NCI-H1417 treated with DMSO at 0.1 percent for 48 hours (cell line): ENCODE data around the gene TCF7.

Source experiments
- DNase-seq: peaks from one replicate; lab custom pipeline; 2025; lab: John Stamatoyannopoulos, UW

The TCF7 gene

DNA sequence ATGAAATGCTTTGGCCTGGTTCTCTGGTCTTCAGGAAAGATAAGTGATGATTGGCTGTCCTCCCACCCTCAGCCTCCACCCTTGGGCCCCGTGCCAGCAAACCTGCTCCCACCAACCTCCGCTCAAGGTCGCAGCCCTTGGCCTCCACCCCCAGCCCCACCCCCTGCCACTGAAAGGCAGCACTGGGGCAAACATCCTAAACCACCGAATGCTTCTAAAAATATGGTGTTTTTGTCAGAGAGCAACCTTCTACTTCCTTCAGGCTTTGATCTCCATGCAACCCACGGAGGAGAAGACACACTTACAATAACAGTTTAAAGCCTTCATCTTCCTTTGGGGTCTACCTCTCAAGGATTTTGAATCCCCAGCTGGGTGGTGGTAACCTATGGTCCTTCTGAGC, 24.0 kb upstream of the TCF7 start:
- no peak for DNase-seq

DNA sequence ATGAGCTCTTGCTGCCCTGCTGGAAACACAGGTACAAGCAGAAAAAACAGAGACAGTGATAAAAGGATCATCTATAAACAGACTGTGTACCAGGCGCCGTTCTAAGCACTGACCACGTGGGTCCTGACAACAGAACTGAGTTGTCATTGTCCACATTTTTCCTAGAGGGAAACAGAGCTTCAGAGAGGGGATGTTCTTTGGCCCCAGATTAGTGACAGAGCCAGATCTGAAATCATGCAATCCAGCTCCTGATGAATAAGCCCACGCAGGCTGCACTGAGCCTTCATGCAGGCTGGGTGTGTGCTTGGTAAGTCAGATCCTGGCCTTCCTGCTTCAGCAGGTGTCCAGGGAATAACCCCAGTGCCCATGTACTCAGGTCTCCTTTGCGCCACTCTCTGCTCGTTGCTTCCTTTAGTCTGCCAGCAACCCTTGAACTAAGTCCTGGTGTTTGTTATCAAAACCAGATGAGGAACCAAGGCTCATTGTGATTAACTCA, 22.8 kb upstream of the TCF7 start:
- DNase-seq: no peak

DNA sequence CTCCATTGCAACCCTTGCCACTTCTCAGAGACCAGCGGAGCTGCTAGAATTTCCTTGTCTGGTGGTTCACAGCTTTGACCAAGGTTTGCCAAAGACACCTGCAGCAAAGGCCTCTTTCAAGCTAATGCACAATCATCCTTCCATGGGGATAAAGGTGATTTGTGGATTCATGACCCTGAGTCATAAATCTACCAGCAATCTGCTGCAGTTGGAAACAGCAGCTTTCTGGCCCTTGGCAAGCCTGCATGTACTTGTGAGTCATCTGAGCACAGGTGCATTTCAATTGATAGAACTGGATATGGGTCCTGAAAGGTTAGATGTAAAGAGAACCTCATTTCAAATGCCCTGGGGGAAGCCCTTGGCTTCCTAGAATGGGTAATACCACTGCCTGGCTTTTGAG, 21.6 kb upstream of the TCF7 start:
- no peak for DNase-seq

DNA sequence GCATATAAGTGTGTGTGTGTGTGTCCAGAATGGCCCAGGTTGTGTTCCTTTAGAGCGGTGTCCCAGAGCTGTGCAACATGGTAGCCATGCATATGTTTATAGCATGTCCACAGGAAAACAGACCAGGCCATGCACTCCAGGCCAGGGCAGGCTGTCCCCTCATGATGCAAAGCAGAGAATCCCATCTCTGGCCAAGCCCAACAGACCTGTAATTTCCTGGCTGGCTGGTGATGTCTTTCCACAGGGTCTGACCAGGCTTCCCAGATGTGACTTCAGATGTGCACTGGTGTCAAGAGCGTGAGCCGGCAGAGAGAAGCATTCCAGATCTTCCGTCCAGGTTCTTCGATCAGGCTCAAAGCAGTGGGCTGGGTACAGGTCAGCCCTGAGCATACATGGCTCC, 21.1 kb upstream of the TCF7 start:
- no peak for DNase-seq

DNA sequence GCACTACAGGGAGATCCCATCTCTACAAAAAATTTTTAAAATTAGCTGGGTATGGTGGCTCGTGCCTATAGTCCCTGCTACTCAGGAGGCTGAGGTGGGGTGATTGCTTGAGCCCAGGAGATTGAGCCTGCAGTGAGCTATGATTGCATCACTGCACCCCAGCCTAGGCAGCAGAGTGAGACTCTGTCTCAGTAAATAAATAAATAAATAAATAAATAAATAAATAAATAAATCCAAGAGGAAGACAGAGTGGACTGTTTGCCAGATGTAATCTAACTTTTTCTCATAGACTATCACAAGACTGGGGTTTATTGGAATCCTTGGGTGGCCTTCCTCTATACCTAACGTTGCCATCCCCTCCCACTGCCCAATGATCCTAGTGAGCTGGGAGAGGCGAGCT, 19.2 kb upstream of the TCF7 start:
- no peak for DNase-seq

DNA sequence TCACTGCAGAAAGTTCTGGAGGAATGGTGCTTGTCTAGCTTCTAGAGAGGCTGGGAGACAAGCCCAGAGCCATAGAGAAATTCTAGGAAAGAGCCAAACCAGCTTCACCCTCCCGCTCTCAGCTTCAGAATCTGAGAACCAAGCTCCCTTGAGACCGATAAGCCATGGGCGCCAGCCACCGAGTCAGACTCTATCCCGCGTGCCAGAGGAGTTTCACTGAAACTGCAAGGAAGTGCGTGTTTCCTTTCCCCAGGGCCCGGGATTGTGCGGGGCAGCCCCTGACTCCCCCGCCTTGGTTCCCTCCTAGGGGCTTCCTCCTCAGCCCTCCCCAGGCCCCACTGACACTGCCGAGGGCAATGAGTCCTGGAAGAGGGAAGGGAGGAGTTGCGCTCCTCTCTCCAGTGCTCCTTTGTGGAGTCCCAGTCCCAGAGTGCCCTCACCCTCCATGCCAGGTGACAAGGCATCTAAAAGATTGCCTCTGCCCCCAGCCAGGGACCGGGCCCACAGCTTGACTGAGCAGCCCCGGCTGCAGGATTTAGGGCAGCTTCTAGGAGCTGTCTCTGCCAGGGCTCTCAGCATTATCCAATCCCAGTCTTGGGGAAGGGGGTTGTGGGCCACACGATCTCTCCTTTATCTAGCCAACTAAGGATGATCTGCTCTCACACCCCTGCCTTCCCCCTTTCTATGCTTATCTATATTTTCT, 18.4 kb upstream of the TCF7 start:
- DNase-seq: no peak

DNA sequence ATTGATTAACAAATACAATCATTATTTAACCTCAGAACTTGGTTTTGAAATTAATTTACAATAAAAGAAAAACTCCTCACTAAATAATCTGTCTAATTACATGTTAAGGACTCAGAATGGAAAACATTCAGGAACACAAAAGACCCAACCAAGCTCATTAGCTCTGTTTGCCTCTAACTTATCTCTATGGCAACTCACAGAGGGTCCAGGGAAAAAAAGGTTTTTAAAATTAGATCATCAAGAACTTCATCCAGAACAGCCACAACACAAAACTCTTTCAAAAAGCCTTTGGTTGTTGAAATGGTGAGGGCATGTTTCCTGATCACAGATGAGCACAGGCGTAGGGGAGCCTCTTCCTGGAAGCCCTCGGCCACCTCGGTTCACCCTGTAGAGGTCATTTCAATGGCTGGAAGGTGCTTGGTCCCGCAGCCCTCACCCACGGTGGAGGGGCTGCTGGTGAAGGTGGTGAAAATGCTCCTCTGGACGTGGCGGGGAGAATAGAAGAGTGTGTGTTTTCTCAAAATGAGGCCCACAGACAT, 17.2 kb upstream of the TCF7 start:
- no peak for DNase-seq

DNA sequence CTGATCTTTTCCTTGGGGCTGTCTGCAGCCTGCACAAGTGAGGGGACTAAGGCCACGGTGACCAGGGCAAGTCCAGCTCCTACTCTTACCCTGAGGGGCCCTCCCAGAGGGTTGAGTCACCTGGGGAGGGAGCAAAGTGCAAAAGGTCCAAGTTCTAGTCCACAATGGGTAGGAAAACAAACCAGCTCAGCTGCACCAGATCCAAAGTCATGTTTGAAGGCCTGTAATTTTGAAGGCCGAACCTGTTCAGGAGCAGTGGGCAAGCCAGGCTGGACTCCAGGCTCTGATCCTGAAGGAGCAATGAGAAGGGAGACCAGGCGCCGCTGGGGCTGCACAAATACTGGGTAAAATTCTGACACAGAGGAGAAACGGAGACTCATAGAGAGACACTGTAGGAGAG, 15.8 kb upstream of the TCF7 start:
- no peak for DNase-seq

DNA sequence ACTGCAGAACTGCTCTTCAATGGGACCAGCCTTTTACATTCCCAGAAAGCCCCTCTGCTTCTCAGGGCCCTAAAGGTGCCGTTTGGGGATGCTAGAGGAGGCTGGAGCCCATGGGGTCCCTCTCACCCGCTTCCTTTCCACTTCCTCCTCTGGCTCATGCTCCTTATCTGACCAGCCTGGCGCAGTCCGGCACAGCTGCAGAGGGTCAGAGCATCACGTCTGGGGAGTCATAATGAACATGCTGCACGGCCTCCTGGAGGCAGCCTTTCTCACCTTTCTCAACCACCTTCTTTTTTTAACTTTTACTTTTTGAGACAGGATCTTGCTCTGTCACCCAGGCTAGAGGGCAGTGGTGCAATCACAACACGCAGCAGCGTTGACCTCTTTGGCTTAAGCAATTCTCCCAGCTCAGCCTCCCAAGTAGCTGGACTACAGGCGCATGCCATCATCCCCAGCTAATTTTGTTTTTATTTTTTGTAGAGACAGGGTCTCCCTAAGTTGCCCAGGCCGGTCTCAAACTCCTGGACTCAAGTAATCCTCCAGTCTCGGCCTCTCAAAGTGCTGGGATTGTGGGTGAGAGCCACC, 15.1 kb upstream of the TCF7 start:
- DNase-seq: no peak

DNA sequence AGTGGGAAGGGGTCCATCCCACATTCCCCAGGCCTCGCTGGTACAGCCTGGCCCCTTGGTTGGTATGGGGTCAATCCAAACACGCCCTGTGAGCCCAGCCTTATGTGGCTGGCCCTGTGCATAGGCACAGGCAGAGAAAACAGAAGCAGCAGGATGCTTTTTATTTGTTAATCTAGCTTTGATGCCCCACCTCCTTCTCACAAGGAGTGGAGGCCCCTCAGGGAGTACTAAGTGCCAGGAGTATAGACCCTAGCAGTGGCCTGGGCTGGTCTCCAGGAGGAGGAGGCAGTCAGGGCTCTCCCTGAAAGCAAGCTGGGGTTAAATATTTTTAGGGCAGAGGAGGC, 14.6 kb upstream of the TCF7 start:
- no peak for DNase-seq

DNA sequence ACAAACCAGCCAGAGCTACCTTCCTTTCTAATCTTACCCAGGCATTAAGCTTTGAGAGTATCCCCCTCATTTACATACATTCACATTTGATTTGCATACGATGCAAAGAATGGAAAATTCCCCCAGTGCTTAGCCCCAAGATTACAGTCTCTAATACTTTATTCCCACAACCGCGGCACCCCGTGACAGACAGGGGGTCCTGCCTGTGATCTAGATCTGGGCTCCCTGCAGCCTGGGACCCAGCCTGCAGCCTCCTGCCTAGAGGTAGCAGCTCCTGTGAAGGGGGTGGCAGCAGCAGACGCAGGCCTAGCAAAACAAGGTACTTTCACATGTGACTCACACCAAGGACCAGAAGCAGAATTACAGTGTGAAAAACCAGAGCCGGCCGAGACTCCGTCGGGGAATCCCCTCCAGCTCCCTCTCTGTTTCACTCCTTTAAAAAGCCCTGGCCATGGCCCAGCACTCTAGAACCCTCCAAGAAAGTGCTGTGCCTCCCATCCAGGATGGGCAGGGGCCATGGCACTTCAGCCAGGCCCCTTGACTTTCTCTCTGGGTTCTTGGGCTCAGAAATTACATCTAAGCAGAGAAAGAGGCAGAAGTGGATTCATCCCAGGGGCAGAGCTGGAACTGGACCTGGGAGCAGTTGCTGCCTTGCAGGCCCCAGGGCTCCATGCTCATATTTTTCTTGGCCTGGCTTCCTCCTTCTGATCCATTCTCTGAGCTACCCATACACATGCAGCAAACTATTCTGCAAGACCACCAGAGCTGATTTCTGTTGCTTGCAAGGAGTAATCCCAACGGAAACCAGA, 14.0 kb upstream of the TCF7 start:
- no peak for DNase-seq

DNA sequence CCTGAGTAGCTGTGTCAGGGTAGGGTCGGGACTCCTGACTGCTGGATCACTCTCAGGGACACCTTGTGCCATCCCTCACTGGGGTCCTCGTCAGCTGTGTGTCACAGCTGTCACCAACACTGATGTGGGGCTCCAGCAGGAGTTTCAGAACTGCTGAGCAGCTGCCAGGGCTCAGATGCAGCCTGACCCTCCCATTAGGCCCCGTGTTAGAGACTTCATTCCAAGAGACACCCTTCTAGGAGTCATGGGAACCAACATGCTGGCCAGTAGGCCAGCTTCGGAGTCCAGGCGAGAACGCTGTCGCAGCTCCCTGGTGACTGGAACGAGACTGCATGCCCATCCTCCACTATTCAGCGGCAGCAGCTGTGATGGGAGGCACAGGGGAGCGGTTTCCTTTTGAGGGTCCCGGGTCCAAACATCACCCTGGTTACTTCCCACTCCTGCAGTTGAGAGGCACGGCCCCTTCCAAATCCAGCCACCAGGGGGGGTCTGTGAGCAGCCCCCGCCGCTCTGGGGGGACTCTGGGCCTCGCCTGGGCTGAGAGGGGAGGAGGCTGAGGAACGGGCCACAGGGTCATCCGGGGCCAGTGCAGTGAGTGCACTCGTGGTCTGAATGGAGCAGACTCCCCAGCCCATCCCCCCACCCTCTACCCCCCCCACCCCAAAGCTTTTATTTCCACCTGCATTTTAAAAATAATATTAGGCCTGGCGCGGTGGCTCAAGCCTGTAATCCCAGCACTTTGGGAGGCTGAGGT, 12.6 kb upstream of the TCF7 start:
- DNase-seq: no peak

DNA sequence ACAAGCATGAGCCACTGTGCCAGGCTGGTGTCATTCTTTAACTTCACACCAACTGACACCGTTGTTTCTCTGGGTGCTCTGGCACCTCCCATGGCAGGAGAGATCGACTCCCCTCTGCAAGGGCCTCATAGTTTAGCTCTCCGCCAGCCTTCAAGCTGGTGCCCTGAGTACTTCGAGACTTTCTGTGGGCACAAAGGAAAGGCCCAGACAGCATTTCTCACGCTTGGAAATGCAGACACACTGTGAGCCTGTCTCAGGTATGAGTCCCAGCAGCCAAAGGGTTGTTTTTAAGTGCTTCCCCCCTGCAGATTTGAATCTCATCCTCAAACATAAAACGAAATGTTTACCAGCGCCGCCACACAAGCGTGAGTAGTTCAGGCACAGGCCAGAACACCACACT, 11.1 kb upstream of the TCF7 start:
- DNase-seq: no peak

DNA sequence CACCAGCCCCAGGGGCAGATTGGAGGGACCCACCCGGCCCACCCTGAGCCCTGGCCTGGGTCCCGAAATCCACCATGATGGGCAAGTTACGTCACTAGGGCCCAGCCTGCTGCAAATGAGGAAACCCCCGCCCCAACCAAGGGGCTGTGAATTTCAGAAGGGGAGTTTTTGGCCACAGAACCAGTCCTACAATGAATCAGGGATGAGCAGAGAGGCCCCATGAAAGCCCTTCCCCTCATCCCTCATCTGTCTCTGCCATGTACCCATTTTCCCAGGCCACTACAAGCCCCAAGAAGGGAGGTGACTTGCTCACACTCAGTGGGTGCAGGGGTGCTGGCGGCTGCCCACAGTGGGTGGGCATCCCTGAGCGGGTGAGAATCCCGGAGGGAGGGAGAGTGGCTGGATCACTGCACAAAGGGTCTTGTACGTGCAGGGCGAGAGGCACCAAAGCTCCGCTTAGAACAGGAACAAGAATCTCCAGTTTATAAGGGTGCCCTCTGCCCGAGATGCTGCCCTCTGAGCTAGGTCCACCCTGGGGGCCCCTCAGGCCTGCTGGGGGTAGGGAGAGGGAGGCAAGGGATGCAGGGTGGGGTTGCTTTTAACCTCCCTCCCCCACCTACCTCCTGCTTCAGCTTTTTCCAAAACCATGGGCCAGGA, 10.4 kb upstream of the TCF7 start:
- no peak for DNase-seq

DNA sequence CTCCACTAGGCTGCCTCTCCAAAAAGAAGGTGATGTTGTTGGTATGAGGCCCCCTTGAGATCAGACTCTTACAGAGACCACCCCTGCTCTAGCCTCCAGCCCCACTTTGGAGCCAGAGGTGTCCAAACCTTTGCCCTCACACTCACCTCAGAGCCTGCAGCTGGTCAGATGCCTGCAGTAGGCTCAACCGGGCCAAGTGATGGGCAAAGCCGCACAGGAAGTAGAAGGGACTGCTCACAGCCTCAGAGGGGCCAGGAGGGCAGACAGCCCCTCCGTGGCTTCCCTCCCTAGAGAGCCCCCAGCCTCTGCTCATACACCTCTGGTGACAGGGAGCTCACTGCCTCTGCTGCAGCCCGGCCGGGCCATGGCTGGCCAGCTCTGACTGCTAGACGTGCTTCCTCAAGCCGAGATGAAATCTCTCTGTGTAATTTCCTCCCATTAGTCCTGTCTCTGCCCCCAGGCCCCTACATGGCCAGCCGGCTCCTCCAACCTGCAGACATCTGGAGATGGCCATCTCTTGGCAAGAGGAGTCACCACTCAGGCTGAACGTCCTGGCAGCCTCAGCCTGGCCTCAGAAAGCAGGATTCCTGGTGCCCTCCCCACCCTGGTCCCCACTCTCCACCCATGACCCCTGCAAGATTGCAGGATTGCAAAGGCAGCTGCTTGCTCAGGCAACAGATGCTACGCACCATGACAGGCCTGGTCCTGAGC, 7.3 kb upstream of the TCF7 start:
- DNase-seq: no peak

DNA sequence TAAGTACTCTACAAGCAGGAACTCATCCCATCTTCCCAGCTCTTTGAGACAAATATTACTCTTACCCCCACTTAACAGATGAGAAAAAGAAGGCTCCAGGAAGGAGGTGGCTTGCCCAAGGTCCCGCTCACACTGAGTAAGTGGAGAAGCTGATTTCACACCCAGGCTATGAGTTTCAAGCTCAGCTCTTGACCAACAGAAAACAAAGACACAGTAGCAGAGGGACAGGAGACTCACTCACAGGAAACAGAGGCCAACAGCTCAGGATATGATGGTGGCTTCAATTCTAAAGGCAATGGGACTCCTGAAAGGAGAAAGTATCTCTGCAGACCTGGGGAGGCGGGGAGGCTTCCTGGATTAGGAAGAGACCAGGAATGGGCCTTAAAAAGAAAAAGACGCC, 6.7 kb upstream of the TCF7 start:
- DNase-seq: no peak

DNA sequence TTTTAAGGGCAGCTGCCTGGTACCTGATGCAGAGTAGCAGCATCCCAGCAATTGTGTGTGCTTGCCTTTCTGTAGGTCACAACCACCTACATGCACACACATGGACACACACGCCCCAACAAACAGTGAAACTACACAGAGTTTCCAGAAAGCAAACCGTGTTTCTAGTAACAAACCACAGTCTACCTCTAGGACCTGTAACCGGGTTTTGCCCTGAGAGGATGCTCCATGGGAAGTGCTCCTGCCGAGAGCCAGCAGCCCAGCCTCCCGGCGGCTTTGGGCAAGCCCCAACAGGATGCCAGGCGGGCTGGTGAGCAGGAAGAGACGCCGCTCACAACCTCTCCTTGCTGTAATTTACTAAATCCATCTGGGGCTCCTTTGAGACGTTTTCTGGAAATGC, 4.1 kb upstream of the TCF7 start:
- no peak for DNase-seq

DNA sequence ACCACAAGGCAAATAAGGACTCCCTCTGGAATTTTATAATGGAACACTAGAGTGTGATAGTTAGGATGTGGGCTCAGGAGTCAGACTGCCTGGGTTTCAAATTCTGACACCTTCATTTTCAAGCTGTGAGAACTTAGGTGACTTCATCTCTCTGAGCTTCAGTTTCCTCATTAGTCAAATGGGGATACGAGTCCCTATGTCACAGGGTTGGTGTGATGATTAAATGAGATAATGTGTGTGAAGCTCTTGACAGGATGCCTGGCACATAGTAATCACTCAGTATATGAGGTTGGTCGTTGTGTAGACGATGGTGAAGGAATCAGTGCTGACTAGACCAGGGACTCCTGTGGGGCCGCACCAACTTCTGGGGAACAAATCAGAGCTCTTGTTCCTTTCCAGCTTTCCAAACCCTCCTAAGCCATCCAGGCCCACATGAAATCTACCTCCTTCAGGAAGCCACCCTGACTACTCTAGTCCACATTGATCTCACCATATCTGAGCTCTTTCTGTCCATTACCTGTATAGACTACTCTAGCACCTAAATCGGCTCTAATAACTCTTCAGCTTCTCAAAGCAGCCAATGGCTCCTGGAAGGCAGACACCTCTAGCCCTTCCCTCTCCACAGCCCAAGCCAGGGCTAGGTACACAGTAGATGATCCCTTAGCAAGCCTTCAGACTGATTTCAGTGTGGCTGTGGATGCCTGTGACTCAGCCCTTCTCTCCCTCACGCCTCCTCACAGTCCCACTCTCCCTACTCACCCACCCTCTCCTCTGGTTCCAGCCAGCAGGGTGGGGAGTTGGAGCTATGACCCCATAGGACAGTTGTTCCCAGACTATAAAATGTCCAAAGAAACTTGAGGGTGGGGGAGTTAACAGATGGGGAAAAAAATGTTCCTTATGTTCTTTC, 2.5 kb upstream of the TCF7 start:
- DNase-seq: no peak

DNA sequence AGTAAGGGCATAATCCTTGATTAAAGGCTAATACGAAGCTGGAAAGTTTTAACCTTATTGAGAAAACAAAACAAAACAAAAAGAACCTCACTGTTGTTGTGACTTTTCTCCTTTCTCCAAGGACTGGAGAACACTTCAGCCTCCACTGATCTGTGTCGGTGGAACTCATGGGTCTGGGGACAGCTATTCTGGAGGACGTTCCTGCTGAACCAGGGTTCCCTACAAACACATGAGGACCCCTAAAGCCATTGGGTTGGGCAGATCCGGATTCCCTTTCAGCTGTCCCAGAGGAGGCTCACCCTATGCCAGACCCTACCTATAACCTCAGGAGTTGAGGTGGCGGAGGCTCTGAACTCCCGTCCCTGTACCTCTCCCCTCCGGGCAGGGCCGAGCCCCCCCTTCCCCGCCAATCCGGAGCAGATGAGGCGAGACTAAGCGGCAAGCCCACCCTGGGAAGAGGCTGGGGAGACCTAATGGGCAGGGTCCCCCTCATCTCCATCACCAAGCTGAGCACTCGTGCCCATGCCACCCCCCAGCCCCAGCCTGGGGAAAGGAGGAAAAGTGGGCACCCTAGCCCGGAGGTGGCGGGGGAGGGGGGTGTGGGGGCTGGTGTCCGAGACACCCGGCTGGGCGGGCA, 1.6 kb upstream of the TCF7 start:
- no peak for DNase-seq
